NOMO-1 (cell line): Measurements from ENCODE around the gene SLC35D1.

ENCODE experiments used
- DNase-seq, 2 experiments: peaks; one replicate each; lab custom pipeline; 2025; ENCODE audit not compliant: unreplicated experiment in 2 of 2; lab: John Stamatoyannopoulos, UW

SLC35D1 gene

GRCh38 chr1:67044631-67045270, 9.2 kb downstream of the SLC35D1 start:
- no peak for DNase-seq

- no peak for DNase-seq
These were observed 10.6 kb downstream of the SLC35D1 start for GRCh38 chr1:67043366-67043765.

GRCh38 chr1:67041841-67042503, 12.0 kb downstream of the SLC35D1 start:
- DNase-seq, result no peak

- no peak for DNase-seq
These were observed 13.5 kb downstream of the SLC35D1 start for GRCh38 chr1:67040405-67040804.

GRCh38 chr1:67031859-67032247, 22.1 kb downstream of the SLC35D1 start:
- no peak for DNase-seq

- no peak for DNase-seq
These were observed 22.7 kb downstream of the SLC35D1 start for GRCh38 chr1:67031121-67031858.

GRCh38 chr1:67029472-67029871, 24.5 kb downstream of the SLC35D1 start:
- no peak for DNase-seq

- DNase-seq, result no peak
These were observed 33.2 kb downstream of the SLC35D1 start for GRCh38 chr1:67020765-67021164.

GRCh38 chr1:67020304-67020703, 33.6 kb downstream of the SLC35D1 start:
- DNase-seq, result no peak

GRCh38 chr1:67019600-67020136, 34.3 kb downstream of the SLC35D1 start:
- no peak for DNase-seq

GRCh38 chr1:67019121-67019520, 34.8 kb downstream of the SLC35D1 start:
- DNase-seq, result no peak

- no peak for DNase-seq
These were observed 35.4 kb downstream of the SLC35D1 start for GRCh38 chr1:67018574-67018973.

GRCh38 chr1:67013573-67013972, 40.4 kb downstream of the SLC35D1 start:
- no peak for DNase-seq

- DNase-seq, result no peak
These were observed 44.2 kb downstream of the SLC35D1 start for GRCh38 chr1:67009792-67010191.

GRCh38 chr1:67005068-67005467, 48.9 kb downstream of the SLC35D1 start:
- no peak for DNase-seq

GRCh38 chr1:67004176-67004575, 49.8 kb downstream of the SLC35D1 start:
- DNase-seq, result no peak

GRCh38 chr1:67001682-67002425, 52.1 kb downstream of the SLC35D1 start:
- no peak for DNase-seq

GRCh38 chr1:66999640-67000400, 54.1 kb downstream of the SLC35D1 start:
- DNase-seq, result peak; percentile 41 to 49

- DNase-seq, result no peak
These were observed 55.0 kb downstream of the SLC35D1 start for GRCh38 chr1:66998972-66999371.

- peak; percentile 59 to 88 for DNase-seq
These were observed 57.8 kb downstream of the SLC35D1 start for GRCh38 chr1:66996018-66996682.
